ENCODE measurements around the gene USB1.

Gene USB1

GRCh38 chr16:58034128-58034685, 33.0 kb downstream of the USB1 start:
- Histone ChIP-seq H3K4me3 (ENCODE audit: low read depth, low read length) (no peak overlapping the region), H3K9me3 (ENCODE audit: control insufficient read depth, insufficient read depth, low read depth, low read length) (no peaks in the 10 kb centered on the region), H3K36me3 (ENCODE audit: control insufficient read depth in 2 of 2, insufficient read depth in 1 of 2, low read length in 2 of 2) (peaks cover 0 to 7% of the 10 kb centered on the region in 2 experiments; a peak in 1 of 3 replicates), H3K4me1 (ENCODE audit: control insufficient read depth, insufficient read depth, low read length) (no peaks in the 10 kb centered on the region), H3K27ac (ENCODE audit: extremely low read depth, low read depth, low read length) (no peak overlapping the region)
- POLR2A ChIA-PET, result interaction anchor here (0.6 kb wide), 1 partner anchor 31 kb away, joined by 4 read pairs; no protein-coding TSS in a partner anchor
- TF ChIP-seq OSR2 (tag by site-specific recombination; IDR thresholded peaks at IDR 0.05) (no peak), PRDM2 (tag by site-specific recombination; IDR thresholded peaks at IDR 0.05; ENCODE audit: borderline replicate concordance) (no peak), ZNF488 (tag by site-specific recombination; IDR thresholded peaks at IDR 0.05) (no peak), ZNF366 (tag by site-specific recombination; conservative IDR thresholded peaks at IDR 0.05) (no peak), ZNF654 (tag by site-specific recombination; IDR thresholded peaks at IDR 0.05; ENCODE audit: low read depth) (no peak), ZBTB6 (tag by site-specific recombination; IDR thresholded peaks at IDR 0.05) (no peak), ZNF221 (tag by site-specific recombination; IDR thresholded peaks at IDR 0.05; ENCODE audit: borderline replicate concordance) (no peak), KLF16 (tag by site-specific recombination; IDR thresholded peaks at IDR 0.05) (no peak), ZNF37A (tag by site-specific recombination; IDR thresholded peaks at IDR 0.05) (no peak), SCRT1 (tag by site-specific recombination; IDR thresholded peaks at IDR 0.05; ENCODE audit: borderline replicate concordance) (no peak), ZNF274 (IDR thresholded peaks at IDR 0.05; ENCODE audit: low read length) (no peak), ZNF274 (tag by site-specific recombination; IDR thresholded peaks at IDR 0.05; ENCODE audit: borderline replicate concordance) (no peak), ZNF76 (tag by site-specific recombination; IDR thresholded peaks at IDR 0.05; ENCODE audit: borderline replicate concordance, low read depth) (no peak), ZNF324 (tag by site-specific recombination; IDR thresholded peaks at IDR 0.05) (no peak), ZNF529 (tag by site-specific recombination; IDR thresholded peaks at IDR 0.05; ENCODE audit: insufficient replicate concordance) (no peak), ZNF777 (tag by site-specific recombination; IDR thresholded peaks at IDR 0.05; ENCODE audit: borderline replicate concordance) (no peak)
- CTCF ChIA-PET, result interaction anchor here (1.0 to 3.1 kb wide), 4 partner anchors 15 to 87 kb away, joined by 4 to 18 read pairs (median 8); no protein-coding TSS in a partner anchor

GRCh38 chr16:58034774-58035173, 33.6 kb downstream of the USB1 start:
- CTCF ChIA-PET, result interaction anchor here (0.5 kb wide), 1 partner anchor 71 kb away, joined by 4 read pairs; no protein-coding TSS in a partner anchor
- TF ChIP-seq ZNF280C (tag by site-specific recombination; IDR thresholded peaks at IDR 0.05) (no peak), GLI2 (tag by site-specific recombination; IDR thresholded peaks at IDR 0.05; ENCODE audit: borderline replicate concordance, low read depth) (no peak), KLF8 (tag by site-specific recombination; IDR thresholded peaks at IDR 0.05) (no peak), ZNF626 (tag by site-specific recombination; IDR thresholded peaks at IDR 0.05) (no peak), ZNF529 (tag by site-specific recombination; IDR thresholded peaks at IDR 0.05; ENCODE audit: insufficient replicate concordance) (no peak), ZNF580 (tag by site-specific recombination; IDR thresholded peaks at IDR 0.05) (no peak), ZNF76 (tag by site-specific recombination; IDR thresholded peaks at IDR 0.05; ENCODE audit: borderline replicate concordance, low read depth) (no peak), ZNF843 (tag by site-specific recombination; IDR thresholded peaks at IDR 0.05) (no peak), PRDM1 (tag by site-specific recombination; IDR thresholded peaks at IDR 0.05) (no peak), MEIS1 (CRISPR knock-in tag; IDR thresholded peaks at IDR 0.05; ENCODE audit: borderline replicate concordance) (no peak)

More at GRCh38 chr16:58034774-58035173, 33.6 kb downstream of the USB1 start:
- POLR2A ChIA-PET, result no interaction called here
- Histone ChIP-seq H3K36me3 (ENCODE audit: control insufficient read depth in 2 of 2, insufficient read depth in 1 of 2, low read length in 2 of 2) (peaks cover 0 to 11% of the 10 kb centered on the region in 2 experiments; a peak in 1 of 3 replicates), H3K4me3 (ENCODE audit: low read depth, low read length) (no peak overlapping the region), H3K27ac (ENCODE audit: extremely low read depth, low read depth, low read length) (no peak overlapping the region), H3K9me3 (ENCODE audit: control insufficient read depth, insufficient read depth, low read depth, low read length) (no peaks in the 10 kb centered on the region), H3K4me1 (ENCODE audit: control insufficient read depth, insufficient read depth, low read length) (no peaks in the 10 kb centered on the region)

Measured in HEK293 (cell line).